Measurements from ENCODE around the gene CLOCK.

GRCh38 chr4:55568905-55569504, 22.3 kb upstream of the CLOCK start:
- TF ChIP-seq POLR2A (IDR thresholded peaks at IDR 0.05; ENCODE audit: low read depth, low read length) (no peak), POLR2AphosphoS5 (IDR thresholded peaks at IDR 0.05; ENCODE audit: low read depth, low read length) (no peak), TAF1 (IDR thresholded peaks at IDR 0.05; ENCODE audit: low read depth, low read length) (no peak)

Data from GM12891 (cell line).